Thyroid gland (tissue), 4 donors: Measurements from ENCODE around the gene MAP3K19.

Experiments
- CTCF ChIP-seq, 6 experiments: fragments of 200-600 bp in 3 of 6; fragments of 450-650 bp in 3 of 6; sonication (generic) in 3 of 6; IDR thresholded peaks; one replicate each; pipeline ENCODE4 v1.5.1; 2016 to 2019; ENCODE audit warnings: antibody characterized with exemption in 6 of 6, mild to moderate bottlenecking in 2 of 6, inconsistent platforms in 1 of 6, moderate library complexity in 1 of 6
- POLR2A ChIP-seq, 2 donors: fragments of 450-650 bp; IDR thresholded peaks; one replicate each; pipeline ENCODE4 v1.6.1; 2017; ENCODE audit warnings: antibody characterized with exemption in 2 of 2, mild to moderate bottlenecking in 2 of 2, moderate library complexity in 1 of 2

- TF ChIP-seq CTCF (IDR thresholded peaks at IDR 0.05), result no peak
- no peak for TF ChIP-seq POLR2A (IDR thresholded peaks at IDR 0.05)
Measured at GRCh38 chr2:134999521-134999920, 47.7 kb downstream of the MAP3K19 start.
